ENCODE results near the gene TUBA3E. TPM values are rescaled to one million over a fixed set of nuclear protein-coding genes. Genes with fewer than 3 reads are reported as not detected.
"Not testable (repeated sequence)": the region's sequence is repeated elsewhere in the genome, so short reads cannot be mapped to it uniquely, and the experiment has no call there.

The TUBA3E gene
- total RNA-seq, 2 experiments from 2014 or later: not detected

- Histone ChIP-seq H3K4me2 (ENCODE audit: low read length) (no peak overlapping the region), H2AFZ (ENCODE audit: low read length) (no peak overlapping the region), H3K79me2 (ENCODE audit: insufficient read depth, low read depth, low read length) (no peaks in the 10 kb centered on the region), H3K4me3 (ENCODE audit: low read depth, low read length, poor library complexity, severe bottlenecking) (no peak overlapping the region), H3K9me3 (ENCODE audit: low read length) (no peaks in the 10 kb centered on the region), H3K9me2 (ENCODE audit: insufficient read depth, low read length) (no peaks in the 10 kb centered on the region), H3K36me3 (ENCODE audit: insufficient read depth, low read length) (peaks cover 70% of the 10 kb centered on the region), H4K20me1 (ENCODE audit: insufficient read depth, low read length) (no peaks in the 10 kb centered on the region), H3K27ac (ENCODE audit: low read depth, low read length, poor library complexity, severe bottlenecking) (no peak overlapping the region), H3K4me1 (ENCODE audit: insufficient read depth, low read length, poor library complexity, severe bottlenecking) (no peaks in the 10 kb centered on the region)
- intact Hi-C loops (cut with micrococcal nuclease; ENCODE audit: unreplicated experiment): no loop called here
- POLR2A ChIA-PET: no interaction called here
- CTCF ChIA-PET (ENCODE audit: unreplicated experiment): no interaction called here
- BruUV-seq (replicated peaks): no TSS peak
- TF ChIP-seq CTCF (conservative IDR thresholded peaks at IDR 0.05; ENCODE audit: low read length) (no peak), EZH2phosphoT487 (IDR thresholded peaks at IDR 0.05; ENCODE audit: borderline replicate concordance, low read depth, low read length) (no peak)
- no peak for DNase-seq (ENCODE audit: low spot score)
Measured at GRCh38 chr2:130165293-130166016, 32.8 kb downstream of the TUBA3E start.

GRCh38 chr2:130162968-130163367 lies 35.3 kb downstream of the TUBA3E start:
- ChIA-PET CTCF (ENCODE audit: unreplicated experiment) (no interaction called here), POLR2A (no interaction called here)
- H2AFZ ChIP-seq (ENCODE audit: low read length): no peak overlapping the region
- no peak overlapping the region for H3K4me3 ChIP-seq (ENCODE audit: low read depth, low read length, poor library complexity, severe bottlenecking)
- no peaks in the 10 kb centered on the region for H3K79me2 ChIP-seq (ENCODE audit: insufficient read depth, low read depth, low read length)
- intact Hi-C loops (cut with micrococcal nuclease; ENCODE audit: unreplicated experiment): no loop called here
- H3K9me2 ChIP-seq (ENCODE audit: insufficient read depth, low read length): no peaks in the 10 kb centered on the region
- TF ChIP-seq EZH2phosphoT487 (IDR thresholded peaks at IDR 0.05; ENCODE audit: borderline replicate concordance, low read depth, low read length) (no peak), CTCF (conservative IDR thresholded peaks at IDR 0.05; ENCODE audit: low read length) (no peak)
- peaks cover 57% of the 10 kb centered on the region for H3K36me3 ChIP-seq (ENCODE audit: insufficient read depth, low read length)
- no TSS peak for BruUV-seq (replicated peaks)
- H3K4me2 ChIP-seq (ENCODE audit: low read length): no peak overlapping the region
- H4K20me1 ChIP-seq (ENCODE audit: insufficient read depth, low read length): no peaks in the 10 kb centered on the region
- no peak for DNase-seq (ENCODE audit: low spot score)
- no peak overlapping the region for H3K27ac ChIP-seq (ENCODE audit: low read depth, low read length, poor library complexity, severe bottlenecking)
- H3K4me1 ChIP-seq (ENCODE audit: insufficient read depth, low read length, poor library complexity, severe bottlenecking): peaks cover 10% of the 10 kb centered on the region
- H3K9me3 ChIP-seq (ENCODE audit: low read length): no peaks in the 10 kb centered on the region

- H4K20me1 ChIP-seq (ENCODE audit: insufficient read depth, low read length); H2AFZ ChIP-seq (ENCODE audit: low read length); H3K4me2 ChIP-seq (ENCODE audit: low read length); CTCF ChIA-PET (ENCODE audit: unreplicated experiment); H3K4me3 ChIP-seq (ENCODE audit: low read depth, low read length, poor library complexity, severe bottlenecking); intact Hi-C loops (cut with micrococcal nuclease; ENCODE audit: unreplicated experiment); POLR2A ChIA-PET; H3K9me3 ChIP-seq (ENCODE audit: low read length); H3K27ac ChIP-seq (ENCODE audit: low read depth, low read length, poor library complexity, severe bottlenecking); BruUV-seq (replicated peaks); DNase-seq (ENCODE audit: low spot score); H3K79me2 ChIP-seq (ENCODE audit: insufficient read depth, low read depth, low read length); H3K9me2 ChIP-seq (ENCODE audit: insufficient read depth, low read length): not testable (repeated sequence)
- Histone ChIP-seq H3K4me1 (ENCODE audit: insufficient read depth, low read length, poor library complexity, severe bottlenecking) (peaks cover 15% of the 10 kb centered on the region), H3K36me3 (ENCODE audit: insufficient read depth, low read length) (peaks cover 52% of the 10 kb centered on the region)
Measured at GRCh38 chr2:130162486-130162885, 35.8 kb downstream of the TUBA3E start.

- peaks cover 15% of the 10 kb centered on the region for H3K4me1 ChIP-seq (ENCODE audit: insufficient read depth, low read length, poor library complexity, severe bottlenecking)
- POLR2A ChIA-PET; H2AFZ ChIP-seq (ENCODE audit: low read length); H3K4me3 ChIP-seq (ENCODE audit: low read depth, low read length, poor library complexity, severe bottlenecking); intact Hi-C loops (cut with micrococcal nuclease; ENCODE audit: unreplicated experiment); H3K9me2 ChIP-seq (ENCODE audit: insufficient read depth, low read length); BruUV-seq (replicated peaks); H4K20me1 ChIP-seq (ENCODE audit: insufficient read depth, low read length); H3K27ac ChIP-seq (ENCODE audit: low read depth, low read length, poor library complexity, severe bottlenecking); H3K79me2 ChIP-seq (ENCODE audit: insufficient read depth, low read depth, low read length); CTCF ChIA-PET (ENCODE audit: unreplicated experiment); H3K4me2 ChIP-seq (ENCODE audit: low read length); DNase-seq (ENCODE audit: low spot score); H3K9me3 ChIP-seq (ENCODE audit: low read length): not testable (repeated sequence)
- peaks cover 39% of the 10 kb centered on the region for H3K36me3 ChIP-seq (ENCODE audit: insufficient read depth, low read length)
Measured at GRCh38 chr2:130160838-130161705, 37.2 kb downstream of the TUBA3E start.

All from OCI-LY7 (cell line).